ENCODE measurements around the gene TFPI2. TPM values are rescaled to one million over a fixed set of nuclear protein-coding genes. Genes with fewer than 3 reads are reported as not detected.

Gene TFPI2
- total RNA-seq, 1 experiment from 2014 or later, result not detected

- no peak for DNase-seq (ENCODE audit: low spot score)
Observed at GRCh38 chr7:93858857-93859256, 31.7 kb downstream of the TFPI2 start.

- no peak for DNase-seq (ENCODE audit: low spot score)
Observed at GRCh38 chr7:93856323-93856722, 34.2 kb downstream of the TFPI2 start.

GRCh38 chr7:93855797-93856196 lies 34.8 kb downstream of the TFPI2 start:
- DNase-seq (ENCODE audit: low spot score), result no peak

- no peak for DNase-seq (ENCODE audit: low spot score)
Observed at GRCh38 chr7:93854480-93854879, 36.1 kb downstream of the TFPI2 start.

GRCh38 chr7:93851536-93851935 lies 39.0 kb downstream of the TFPI2 start:
- DNase-seq (ENCODE audit: low spot score), result no peak

GRCh38 chr7:93843260-93843659 lies 47.3 kb downstream of the TFPI2 start:
- DNase-seq (ENCODE audit: low spot score), result no peak

- DNase-seq (ENCODE audit: low spot score), result no peak
Observed at GRCh38 chr7:93838966-93839365, 51.6 kb downstream of the TFPI2 start.

- DNase-seq (ENCODE audit: low spot score), result no peak
Observed at GRCh38 chr7:93837245-93837644, 53.3 kb downstream of the TFPI2 start.

- no peak for DNase-seq (ENCODE audit: low spot score)
Observed at GRCh38 chr7:93836116-93836515, 54.4 kb downstream of the TFPI2 start.

- DNase-seq (ENCODE audit: low spot score), result no peak
Observed at GRCh38 chr7:93835702-93836101, 54.9 kb downstream of the TFPI2 start.

Small RNAs within 50 kb of the gene (small RNA-seq; reads per million reads assigned to genes)
- not detected for gene AC002076.2

Other genes starting within 250 kb of the TFPI2 start
- gene GNGT1, start 15.8 kb upstream of the TFPI2 start, total RNA-seq (2014; rRNA removed; shearing (Covaris generic)), result not detected in 2 replicates
- not detected in 2 replicates for gene GNG11, start 31.0 kb upstream of the TFPI2 start, total RNA-seq (2014; rRNA removed; shearing (Covaris generic))
- 11.1 and 12.7 TPM in 2 replicates for gene BET1, start 113.6 kb upstream of the TFPI2 start, total RNA-seq (2014; rRNA removed; shearing (Covaris generic))

Measured in HT-29 (cell line).